HEK293 (cell line): Measurements from ENCODE around the gene RPL31.

ENCODE experiments used
- CTCF ChIA-PET: fragments of 350-600 bp; formaldehyde crosslinking; extraction: SDS; loops from one replicate; lab custom pipeline; 2021; ENCODE audit warnings: antibody characterized with exemption; lab: Yijun Ruan, JAX
- POLR2A ChIA-PET: fragments of 300-600 bp; formaldehyde crosslinking; extraction: SDS; loops from one replicate; lab custom pipeline; 2020; ENCODE audit warnings: antibody characterized with exemption, inconsistent platforms; lab: Yijun Ruan, JAX
- H3K27ac ChIP-seq: fragments of 200-500 bp; sonication (Bioruptor generic); 2 replicates; pipeline ENCODE4 v1.5.1; 2014; ENCODE audit warnings: low read depth, low read length, control low read depth, inconsistent platforms; ENCODE audit errors: extremely low read depth
- H3K36me3 ChIP-seq, 2 experiments: fragments of 200-500 bp in 1 of 2; sonication (Bioruptor generic) in 1 of 2; 1 replicate in 1 of 2; 2 replicates in 1 of 2; pipeline ENCODE4 v1.5.1; 2014 to 2017; ENCODE audit warnings: inconsistent platforms in 2 of 2, low read length in 2 of 2; ENCODE audit not compliant: control insufficient read depth in 2 of 2, insufficient read depth in 1 of 2
- H3K4me1 ChIP-seq: fragments of 200-500 bp; sonication (Bioruptor generic); 2 replicates; pipeline ENCODE4 v1.5.1; 2014; ENCODE audit warnings: mild to moderate bottlenecking, low read length, inconsistent platforms; ENCODE audit not compliant: control insufficient read depth, insufficient read depth
- H3K4me3 ChIP-seq: 2 replicates; pipeline ENCODE4 v1.5.1; 2011; ENCODE audit warnings: low read depth, mild to moderate bottlenecking, control low read depth, low read length, moderate library complexity
- H3K9me3 ChIP-seq: fragments of 200-500 bp; sonication (Bioruptor generic); 2 replicates; pipeline ENCODE4 v1.5.1; 2014; ENCODE audit warnings: low read depth, low read length, inconsistent platforms; ENCODE audit not compliant: control insufficient read depth, insufficient read depth
- BCL11A ChIP-seq: fragments of 450-650 bp; formaldehyde crosslinking; IDR thresholded peaks from 2 replicates; pipeline ENCODE4 v1.5.1; 2016; ENCODE audit warnings: low read depth, missing biosample characterization, missing genetic modification characterization
- GLIS1 ChIP-seq: fragments of 450-650 bp; formaldehyde crosslinking; IDR thresholded peaks from 2 replicates; pipeline ENCODE4 v1.5.1; 2016; ENCODE audit warnings: missing biosample characterization, missing genetic modification characterization
- KLF16 ChIP-seq: fragments of 450-650 bp; formaldehyde crosslinking; IDR thresholded peaks from 2 replicates; pipeline ENCODE4 v1.5.1; 2017; ENCODE audit warnings: missing biosample characterization, missing genetic modification characterization
- KLF9 ChIP-seq: fragments of 450-650 bp; formaldehyde crosslinking; IDR thresholded peaks from 2 replicates; pipeline ENCODE4 v1.5.1; 2016; ENCODE audit warnings: missing biosample characterization, missing genetic modification characterization, low read depth
- PATZ1 ChIP-seq: fragments of 450-650 bp; formaldehyde crosslinking; IDR thresholded peaks from 2 replicates; pipeline ENCODE4 v1.5.1; 2016; ENCODE audit warnings: missing biosample characterization, missing genetic modification characterization
- YY2 ChIP-seq: fragments of 450-650 bp; formaldehyde crosslinking; IDR thresholded peaks from 2 replicates; pipeline ENCODE4 v1.5.1; 2016; ENCODE audit warnings: missing biosample characterization, missing genetic modification characterization
- ZBTB11 ChIP-seq: fragments of 450-650 bp; formaldehyde crosslinking; conservative IDR thresholded peaks from 2 replicates; pipeline ENCODE4 v1.5.1; 2016; ENCODE audit warnings: low read depth, missing biosample characterization, missing genetic modification characterization
- ZBTB26 ChIP-seq: fragments of 450-650 bp; formaldehyde crosslinking; optimal IDR thresholded peaks from 2 replicates; pipeline ENCODE3; 2016; ENCODE audit warnings: missing biosample characterization, mild to moderate bottlenecking, missing genetic modification characterization
- ZFP3 ChIP-seq: fragments of 450-650 bp; formaldehyde crosslinking; IDR thresholded peaks from 2 replicates; pipeline ENCODE4 v1.5.1; 2016; ENCODE audit warnings: low read depth, missing biosample characterization, missing genetic modification characterization
- ZIC2 ChIP-seq: fragments of 450-650 bp; formaldehyde crosslinking; IDR thresholded peaks from 2 replicates; pipeline ENCODE4 v1.5.1; 2016; ENCODE audit warnings: missing biosample characterization, missing genetic modification characterization
- ZNF2 ChIP-seq: fragments of 450-650 bp; formaldehyde crosslinking; IDR thresholded peaks from 2 replicates; pipeline ENCODE4 v1.5.1; 2016; ENCODE audit warnings: missing biosample characterization, missing genetic modification characterization
- ZNF211 ChIP-seq: fragments of 450-650 bp; formaldehyde crosslinking; IDR thresholded peaks from 2 replicates; pipeline ENCODE4 v1.5.1; 2016; ENCODE audit warnings: low read depth, missing biosample characterization, missing genetic modification characterization
- ZNF280C ChIP-seq: fragments of 450-650 bp; formaldehyde crosslinking; IDR thresholded peaks from 2 replicates; pipeline ENCODE4 v1.5.1; 2016; ENCODE audit warnings: missing biosample characterization, missing genetic modification characterization
- ZNF292 ChIP-seq: fragments of 450-650 bp; formaldehyde crosslinking; IDR thresholded peaks from 2 replicates; pipeline ENCODE4 v1.5.1; 2016; ENCODE audit warnings: low read depth, missing biosample characterization, missing genetic modification characterization, borderline replicate concordance
- ZNF335 ChIP-seq: fragments of 450-650 bp; formaldehyde crosslinking; conservative IDR thresholded peaks from 2 replicates; pipeline ENCODE4 v1.5.1; 2016; ENCODE audit warnings: missing biosample characterization, missing genetic modification characterization
- ZNF501 ChIP-seq: fragments of 450-650 bp; formaldehyde crosslinking; IDR thresholded peaks from 2 replicates; pipeline ENCODE4 v1.5.1; 2016; ENCODE audit warnings: missing biosample characterization, missing genetic modification characterization
- ZNF510 ChIP-seq: fragments of 450-650 bp; formaldehyde crosslinking; IDR thresholded peaks from 2 replicates; pipeline ENCODE4 v1.5.1; 2018; ENCODE audit warnings: mild to moderate bottlenecking, missing genetic modification characterization, missing biosample characterization; ENCODE audit not compliant: insufficient replicate concordance
- ZNF513 ChIP-seq: fragments of 450-650 bp; IDR thresholded peaks from 2 replicates; pipeline ENCODE4 v1.5.1; 2018; ENCODE audit warnings: missing biosample characterization, missing genetic modification characterization
- ZNF555 ChIP-seq: fragments of 450-650 bp; formaldehyde crosslinking; conservative IDR thresholded peaks from 2 replicates; pipeline ENCODE4 v1.5.1; 2017; ENCODE audit warnings: missing biosample characterization, mild to moderate bottlenecking, missing genetic modification characterization, inconsistent platforms
- ZNF658 ChIP-seq: fragments of 450-650 bp; formaldehyde crosslinking; IDR thresholded peaks from 2 replicates; pipeline ENCODE4; 2016; ENCODE audit warnings: missing biosample characterization, missing genetic modification characterization
- ZNF830 ChIP-seq: fragments of 450-650 bp; IDR thresholded peaks from 2 replicates; pipeline ENCODE4 v1.5.0; 2018; ENCODE audit warnings: missing biosample characterization, missing genetic modification characterization, low read depth, mild to moderate bottlenecking, moderate library complexity
- ZSCAN4 ChIP-seq: fragments of 450-650 bp; formaldehyde crosslinking; IDR thresholded peaks from 2 replicates; pipeline ENCODE4 v1.5.1; 2017; ENCODE audit warnings: missing biosample characterization, missing genetic modification characterization

Gene RPL31

GRCh38 chr2:100988630-100989417 lies 13.3 kb upstream of the RPL31 start:
- H3K36me3 ChIP-seq: peaks cover 0 to under 1% of the 10 kb centered on the region in 2 experiments; a peak in 1 of 3 replicates
- no peak overlapping the region for H3K27ac ChIP-seq
- H3K4me1 ChIP-seq: no peaks in the 10 kb centered on the region
- ChIA-PET POLR2A (interaction anchor here (1.2 kb wide), 1 partner anchor 13 kb away, joined by 5 read pairs; the partner anchor contains the start of gene RPL31), CTCF (interaction anchor here (1.8 to 5.5 kb wide), 2 partner anchors 259 to 379 kb away, joined by 5 to 83 read pairs; no protein-coding TSS in a partner anchor)
- H3K9me3 ChIP-seq: no peaks in the 10 kb centered on the region
- TF ChIP-seq BCL11A (tag by site-specific recombination) (no peak), GLIS1 (no peak), ZFP3 (tag by site-specific recombination) (no peak), ZNF555 (tag by site-specific recombination) (no peak), ZNF513 (no peak), ZSCAN4 (tag by site-specific recombination) (no peak), KLF16 (no peak), ZNF501 (tag by site-specific recombination) (no peak), ZNF510 (tag by site-specific recombination) (no peak), ZNF292 (tag by site-specific recombination) (no peak), ZNF2 (tag by site-specific recombination) (no peak), KLF9 (tag by site-specific recombination) (no peak), ZNF830 (no peak), ZNF335 (tag by site-specific recombination) (no peak), ZNF211 (tag by site-specific recombination) (no peak), ZNF280C (tag by site-specific recombination) (no peak)
- TF ChIP-seq, all 188 proteins: peak for 0
- no peak overlapping the region for H3K4me3 ChIP-seq

- ChIA-PET POLR2A (interaction anchor here (1.2 to 2.4 kb wide), 2 partner anchors 12 kb away, joined by 5 to 7 read pairs; partner anchors contain the start of gene RPL31), CTCF (interaction anchor here (1.8 to 5.5 kb wide), 2 partner anchors 260 to 379 kb away, joined by 5 to 83 read pairs; no protein-coding TSS in a partner anchor)
- H3K4me1 ChIP-seq: no peaks in the 10 kb centered on the region
- H3K27ac ChIP-seq: no peak overlapping the region
- no peak overlapping the region for H3K4me3 ChIP-seq
- H3K36me3 ChIP-seq: peaks cover 0 to 6% of the 10 kb centered on the region in 2 experiments; a peak in 1 of 3 replicates
- no peaks in the 10 kb centered on the region for H3K9me3 ChIP-seq
- no peak for TF ChIP-seq YY2 (tag by site-specific recombination)
- TF ChIP-seq ZBTB11 (tag by site-specific recombination): no peak
- TF ChIP-seq ZBTB26 (tag by site-specific recombination): no peak
- no peak for TF ChIP-seq ZNF658 (tag by site-specific recombination)
- TF ChIP-seq PATZ1 (tag by site-specific recombination): no peak
- TF ChIP-seq ZIC2 (tag by site-specific recombination): no peak
Measured at GRCh38 chr2:100989666-100990065, 12.4 kb upstream of the RPL31 start.
